ENCODE data around the gene GOLGA6C. TPM values are rescaled to one million over a fixed set of nuclear protein-coding genes. Genes with fewer than 3 reads are reported as not detected.
"Not testable (repeated sequence)": the region's sequence is repeated elsewhere in the genome, so short reads cannot be mapped to it uniquely, and the experiment has no call there.

The GOLGA6C gene
- total RNA-seq, 1 donor from 2014 or later, result not detected

GRCh38 chr15:75307778-75308390, 49.8 kb downstream of the GOLGA6C start:
- DNase-seq (ENCODE audit: low spot score in 2 of 2) (no peak), FAIRE-seq (no peak)

- no peak for DNase-seq (ENCODE audit: low spot score in 2 of 2)
- FAIRE-seq, result no peak
These were observed 51.6 kb downstream of the GOLGA6C start for GRCh38 chr15:75309711-75310110.

DNA sequence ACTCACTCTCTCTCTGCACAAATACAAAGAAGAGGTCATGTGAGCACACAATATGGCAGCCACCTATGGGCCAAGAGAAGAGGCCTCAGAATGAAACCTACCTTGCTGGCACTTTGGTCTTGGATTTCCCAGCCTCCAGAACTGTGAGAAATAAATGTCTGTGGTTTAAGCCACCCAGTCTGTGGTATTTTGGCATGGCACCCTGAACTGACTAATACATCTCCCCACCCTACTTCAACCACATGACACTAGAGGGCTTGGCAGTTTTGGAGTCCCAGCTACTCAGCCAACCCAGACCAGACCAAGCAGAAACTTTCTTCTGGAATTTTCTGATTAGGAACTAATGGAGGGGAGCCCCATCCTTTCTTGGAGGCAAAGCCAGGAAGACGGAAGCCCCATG, 54.4 kb downstream of the GOLGA6C start:
- not testable (repeated sequence) for FAIRE-seq; DNase-seq (ENCODE audit: low spot score in 2 of 2)

DNA sequence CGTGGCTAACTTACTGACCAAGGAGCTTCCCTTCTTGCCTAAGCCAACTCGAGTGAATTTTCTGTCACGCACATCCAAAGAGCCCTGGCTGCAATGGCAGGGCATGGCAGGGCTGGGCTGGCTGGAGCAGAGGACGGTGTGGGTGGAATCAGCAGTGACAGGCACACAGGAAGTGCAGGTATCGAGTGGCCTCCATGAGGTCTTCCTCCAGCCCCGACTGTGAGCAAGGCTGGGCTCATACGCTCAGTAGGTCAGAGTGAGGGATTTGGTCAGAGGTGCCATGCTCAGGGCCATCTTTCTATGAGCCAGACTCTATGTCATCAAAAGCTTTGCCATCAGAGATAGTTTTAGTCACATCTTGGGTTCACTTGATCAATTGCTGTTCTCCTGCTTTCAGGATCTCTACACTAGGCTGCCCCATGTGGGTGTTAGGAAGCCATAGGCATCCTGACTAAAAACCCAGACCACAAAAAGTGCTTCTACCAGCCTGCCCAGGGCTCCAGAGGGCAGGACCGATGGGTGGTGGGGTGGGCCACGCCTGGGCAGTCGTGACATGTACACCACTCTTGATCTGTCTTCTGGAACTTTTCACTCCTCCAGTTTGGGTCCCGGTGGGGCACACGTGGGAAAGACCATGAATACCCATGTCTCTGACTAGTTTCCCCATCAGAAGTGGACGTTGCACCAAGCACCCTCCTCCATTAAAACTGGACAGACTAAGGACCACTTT, 55.1 kb downstream of the GOLGA6C start:
- DNase-seq (ENCODE audit: low spot score in 2 of 2) (no peak), FAIRE-seq (no peak)

GRCh38 chr15:75314552-75315290, 56.6 kb downstream of the GOLGA6C start:
- DNase-seq (ENCODE audit: low spot score in 2 of 2) (no peak), FAIRE-seq (no peak)

DNA sequence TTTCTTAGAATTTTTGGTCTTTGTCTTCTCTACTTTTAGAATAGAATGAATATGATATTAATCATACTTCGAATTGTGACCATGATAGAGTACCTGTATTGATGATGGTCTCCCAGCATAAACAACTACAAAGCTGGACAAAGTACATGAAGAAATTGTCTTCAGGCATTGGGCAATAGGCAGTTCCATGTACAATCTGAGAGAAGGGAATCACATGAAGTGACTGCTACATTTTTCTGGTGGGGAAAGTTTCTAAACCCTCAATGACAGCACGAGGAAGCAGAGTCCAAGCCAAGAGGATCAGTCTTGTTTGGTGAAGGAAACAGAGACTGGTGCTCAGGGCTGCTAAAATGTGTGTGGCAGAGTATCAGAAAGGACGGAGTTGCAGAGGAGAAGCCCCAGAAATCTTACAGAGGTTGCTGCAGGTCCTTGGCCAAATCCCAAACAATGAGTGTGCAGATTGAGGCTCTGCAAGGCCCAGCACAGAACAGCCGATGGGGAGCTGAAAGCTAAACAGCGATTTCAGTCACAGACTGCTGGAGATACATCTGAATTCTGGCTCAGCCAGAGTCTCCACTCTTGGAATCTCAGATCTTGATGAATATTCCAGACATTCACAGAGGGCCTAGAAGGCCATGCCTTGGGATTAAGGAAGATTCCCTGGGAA, 61.2 kb downstream of the GOLGA6C start:
- not testable (repeated sequence) for FAIRE-seq; DNase-seq (ENCODE audit: low spot score in 2 of 2)

Small RNA genes lying within 50 kb of the gene (small RNA-seq; reads per million reads assigned to genes)
- gene AC068338.1 (not detected), gene RN7SL327P (not detected), gene RN7SL489P (not detected)

Other genes with a start within 250 kb of the GOLGA6C start
- 3.7 TPM for gene PPCDC, start 234.7 kb upstream of the GOLGA6C start, total RNA-seq
- gene C15orf39, start 56.5 kb upstream of the GOLGA6C start, total RNA-seq, result 0.41 TPM
- not detected for gene GOLGA6D, start 24.5 kb downstream of the GOLGA6C start, total RNA-seq
- gene COMMD4, start 77.7 kb downstream of the GOLGA6C start, total RNA-seq, result 21.2 TPM
- gene NEIL1, start 88.7 kb downstream of the GOLGA6C start, total RNA-seq, result 21.6 TPM
- 58.7 TPM for gene MAN2C1, start 110.3 kb downstream of the GOLGA6C start, total RNA-seq
- gene SIN3A, start 193.4 kb downstream of the GOLGA6C start, total RNA-seq, result 24.9 TPM